Measurements from ENCODE around the gene PFKFB2.
"Not testable (repeated sequence)": the region's sequence is repeated elsewhere in the genome, so short reads cannot be mapped to it uniquely, and the experiment has no call there.

Gene PFKFB2

GRCh38 chr1:207041397-207041796, 11.7 kb upstream of the PFKFB2 start:
- not testable (repeated sequence) for DNase-seq

GRCh38 chr1:207045453-207045852, 7.6 kb upstream of the PFKFB2 start:
- DNase-seq, result no peak

- no peak for DNase-seq
These were observed 5.6 kb upstream of the PFKFB2 start for GRCh38 chr1:207047505-207047904.

- no peak for DNase-seq
These were observed 5.0 kb upstream of the PFKFB2 start for GRCh38 chr1:207048041-207048440.

- DNase-seq, result no peak
These were observed 4.0 kb upstream of the PFKFB2 start for GRCh38 chr1:207049054-207049453.

- no peak for DNase-seq
These were observed 3.6 kb upstream of the PFKFB2 start for GRCh38 chr1:207049514-207049913.

GRCh38 chr1:207049974-207050391, 3.1 kb upstream of the PFKFB2 start:
- peak; percentile 84 for DNase-seq

GRCh38 chr1:207050480-207051190, 2.4 kb upstream of the PFKFB2 start:
- peak; percentile 98 for DNase-seq

GRCh38 chr1:207051191-207051943, 1.7 kb upstream of the PFKFB2 start, which contains the start of gene YOD1:
Gene YOD1, minus strand, starts transcription at chr1:207051208. Its CDS starts 178 bp downstream, at chr1:207051030.
- DNase-seq, result peak; percentile 95

GRCh38 chr1:207054491-207054890, 1.4 kb downstream of the PFKFB2 start:
- no peak for DNase-seq

GRCh38 chr1:207055386-207056001, 2.4 kb downstream of the PFKFB2 start:
- DNase-seq, result no peak

- no peak for DNase-seq
These were observed 3.6 kb downstream of the PFKFB2 start for GRCh38 chr1:207056673-207057072.

GRCh38 chr1:207058252-207058651, 5.2 kb downstream of the PFKFB2 start:
- no peak for DNase-seq

GRCh38 chr1:207058878-207059867, 6.1 kb downstream of the PFKFB2 start:
- peak; percentile 30 for DNase-seq

GRCh38 chr1:207059881-207060280, 6.8 kb downstream of the PFKFB2 start:
- DNase-seq, result no peak

GRCh38 chr1:207060596-207060995, 7.5 kb downstream of the PFKFB2 start:
- DNase-seq, result no peak

- no peak for DNase-seq
These were observed 9.0 kb downstream of the PFKFB2 start for GRCh38 chr1:207062058-207062457.

GRCh38 chr1:207063014-207063413, 9.9 kb downstream of the PFKFB2 start:
- no peak for DNase-seq

- no peak for DNase-seq
These were observed 11.5 kb downstream of the PFKFB2 start for GRCh38 chr1:207064561-207064960.

- DNase-seq, result no peak
These were observed 14.1 kb downstream of the PFKFB2 start for GRCh38 chr1:207067185-207067584.

GRCh38 chr1:207067665-207068064, 14.6 kb downstream of the PFKFB2 start:
- DNase-seq, result no peak

GRCh38 chr1:207069061-207069460, 16.0 kb downstream of the PFKFB2 start:
- DNase-seq, result peak; percentile 18

Measured in DMS53 (cell line).